DMS114 treated with DMSO at 0.1 percent for 48 hours (cell line): ENCODE results near the gene REPS1.

Experiments used
- DNase-seq: peaks from one replicate; lab custom pipeline; 2025; ENCODE audit not compliant: unreplicated experiment; lab: John Stamatoyannopoulos, UW

The REPS1 gene

DNA sequence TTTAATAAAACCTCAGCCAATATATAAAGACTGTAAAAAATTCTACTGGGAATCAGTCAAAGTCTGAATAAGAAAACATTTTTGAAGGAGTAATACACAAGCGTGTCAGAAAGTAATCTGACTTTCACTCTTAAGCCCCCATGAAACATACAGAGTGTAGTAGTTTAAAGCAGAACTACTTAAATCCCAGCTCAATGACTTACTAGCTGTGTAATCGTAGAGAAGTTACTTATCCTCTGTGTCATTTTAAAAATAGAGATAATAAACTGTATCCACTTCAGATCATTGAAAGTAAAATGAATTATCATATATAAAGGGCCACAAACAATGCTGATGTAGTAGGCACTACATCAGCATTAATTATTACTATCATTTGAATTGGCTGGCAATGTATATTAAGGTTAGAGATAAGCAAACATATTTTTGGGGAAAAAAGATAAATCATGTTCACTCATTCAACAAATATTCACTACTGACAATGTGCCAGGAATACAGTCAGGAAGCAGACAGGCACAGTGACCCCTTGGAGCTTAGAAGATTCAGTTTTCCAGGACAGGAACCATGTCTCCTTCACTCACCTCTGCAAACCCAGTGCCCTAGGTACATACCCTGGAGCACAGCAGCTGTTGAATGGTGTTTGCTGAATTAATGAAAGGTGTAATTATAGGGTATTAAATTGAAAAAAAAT, 14.4 kb downstream of the REPS1 start:
- no peak for DNase-seq

DNA sequence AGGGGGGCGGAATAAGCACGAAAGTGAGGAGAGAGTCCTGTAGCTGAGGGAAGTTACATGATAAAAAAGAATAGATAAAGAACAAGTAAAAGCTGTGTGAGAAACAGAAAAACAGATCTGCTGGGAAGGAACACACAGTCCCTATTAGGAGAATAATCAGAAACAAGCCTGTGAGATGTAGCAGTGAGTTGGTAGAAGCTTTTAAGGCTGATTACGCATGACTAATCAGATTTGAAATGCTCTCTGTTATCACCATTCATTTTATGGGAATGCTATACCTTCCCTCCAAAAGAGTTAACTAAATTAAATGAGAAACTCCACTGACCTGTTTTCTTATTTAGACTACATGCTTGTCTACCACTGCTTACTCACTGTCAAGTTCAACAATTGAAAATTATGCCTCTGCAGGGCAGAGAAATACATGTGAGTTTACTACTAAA, 15.8 kb downstream of the REPS1 start:
- DNase-seq: no peak

DNA sequence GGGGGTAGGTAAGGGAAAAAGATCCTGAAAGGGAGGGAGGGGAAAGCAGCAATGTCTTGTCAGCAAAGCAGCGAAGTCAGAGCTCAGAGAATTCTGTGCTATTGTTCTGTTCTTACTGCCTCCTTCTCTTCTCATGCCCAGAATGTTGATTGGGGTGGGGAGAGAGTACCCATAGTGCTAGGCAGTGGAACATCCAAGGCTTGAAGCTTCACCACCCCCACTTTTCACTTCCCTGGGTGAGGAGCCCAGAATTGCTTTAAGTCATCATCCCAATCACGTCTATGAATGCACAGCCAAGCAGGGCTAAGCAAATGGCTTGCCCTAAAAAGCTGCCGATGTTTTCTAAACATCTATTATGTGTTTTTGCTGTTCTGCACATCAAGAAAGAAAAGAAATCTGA, 16.5 kb downstream of the REPS1 start:
- DNase-seq: no peak

DNA sequence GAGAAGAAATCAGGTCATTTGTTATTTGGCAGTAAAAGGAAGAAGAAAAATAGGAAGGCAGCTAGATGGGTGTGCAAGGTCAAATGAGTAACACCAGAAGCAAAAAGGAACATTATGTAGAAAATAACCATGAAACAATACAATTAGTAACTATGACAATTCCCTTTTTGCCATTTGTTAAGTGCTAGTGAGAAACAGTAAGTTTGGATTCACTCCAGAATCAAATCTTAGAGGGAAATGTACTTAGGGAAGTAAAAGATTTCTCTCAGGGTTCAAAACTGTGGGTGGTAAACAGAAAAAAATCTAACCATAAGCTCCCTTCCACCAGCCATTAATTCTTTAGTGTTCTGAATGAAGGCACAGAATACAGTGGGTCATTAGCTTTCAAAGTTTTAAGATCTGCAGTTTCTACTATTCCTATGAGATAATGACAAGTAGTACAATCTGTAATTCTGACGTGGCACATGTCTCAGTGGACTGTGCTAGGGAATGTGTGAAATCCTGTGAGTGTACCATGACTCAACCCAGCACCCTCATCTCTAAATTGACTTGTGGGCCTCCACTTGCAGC, 17.1 kb downstream of the REPS1 start:
- no peak for DNase-seq

DNA sequence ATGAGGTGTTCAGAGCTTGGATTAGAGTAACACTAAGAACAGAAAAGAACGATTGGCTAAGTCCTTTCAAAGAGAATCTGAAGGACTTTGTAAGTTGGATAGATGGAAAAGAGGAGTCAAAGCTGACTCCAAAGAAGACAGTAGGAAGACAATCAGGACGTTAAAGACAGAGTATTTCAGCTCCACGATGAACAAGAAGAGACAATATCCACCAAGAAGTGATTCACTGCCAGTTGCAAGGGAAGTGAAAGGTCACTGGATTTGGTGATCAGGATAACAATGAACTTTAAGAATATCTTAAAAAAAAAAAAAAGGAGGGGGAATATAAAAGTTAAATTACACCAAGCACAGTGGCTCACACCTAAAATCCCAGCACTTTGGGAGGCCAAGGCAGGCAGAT, 17.9 kb downstream of the REPS1 start:
- no peak for DNase-seq

DNA sequence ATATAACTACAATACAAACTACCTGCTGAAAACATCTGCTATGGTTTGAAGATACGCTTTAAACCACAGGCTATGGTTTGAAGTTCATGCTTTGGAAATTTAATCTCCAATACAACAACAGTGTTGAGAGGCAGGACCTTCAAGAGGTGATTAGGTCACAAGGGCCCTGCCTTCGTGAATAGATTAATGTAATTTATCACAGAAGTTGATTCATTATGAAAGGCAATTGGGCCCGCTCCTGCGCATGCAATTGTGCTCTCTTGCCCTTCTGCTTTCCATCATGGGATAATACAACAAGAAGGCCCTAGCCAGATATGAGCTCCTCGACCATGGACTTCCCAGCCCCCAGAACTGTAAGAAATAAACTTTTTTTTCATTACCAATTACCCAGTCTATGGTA, 21.2 kb downstream of the REPS1 start:
- DNase-seq: no peak

DNA sequence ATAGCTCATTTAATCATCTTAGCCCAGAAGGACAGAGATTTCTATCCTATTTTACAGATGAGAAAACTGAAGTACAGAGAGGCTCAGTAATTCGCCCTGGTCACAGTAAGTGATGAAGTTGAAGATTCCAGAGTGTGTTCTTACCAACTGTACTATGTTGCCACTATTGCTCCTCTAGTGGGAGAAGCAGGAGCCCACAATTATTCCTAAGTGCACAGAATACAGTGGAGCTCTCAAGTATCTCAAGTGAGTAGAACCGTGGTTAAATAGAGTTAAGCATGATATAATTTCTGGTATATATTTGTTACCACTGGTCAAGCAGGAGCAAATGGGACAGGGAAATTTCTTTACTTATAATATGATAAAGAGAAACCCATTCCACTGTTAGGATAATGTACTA, 22.1 kb downstream of the REPS1 start:
- DNase-seq: no peak

DNA sequence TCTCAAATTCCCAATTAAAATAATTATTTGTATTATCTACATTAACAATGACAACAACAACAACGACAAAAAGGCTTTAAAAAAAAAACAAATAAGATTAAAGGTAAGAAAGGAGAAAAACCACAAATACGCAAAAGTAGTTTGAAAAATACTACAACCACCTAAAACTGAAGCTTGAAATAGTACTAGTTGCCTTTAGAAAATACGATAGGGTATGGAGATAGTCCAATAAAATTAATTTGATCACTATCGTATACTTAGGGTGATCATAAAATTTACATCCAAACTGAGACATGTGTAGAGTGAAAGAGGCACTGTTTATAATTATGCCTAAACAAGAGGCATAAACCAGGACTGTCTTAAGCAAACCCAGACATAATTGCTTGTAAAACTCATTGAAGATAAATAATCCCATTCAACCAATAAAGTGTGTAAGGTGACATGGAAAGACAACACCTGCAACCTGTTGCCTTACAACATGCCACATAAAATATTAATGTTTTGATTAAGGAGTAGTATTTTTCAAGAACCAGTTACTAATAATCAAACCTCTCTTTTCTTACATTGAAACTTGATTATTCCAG, 22.7 kb downstream of the REPS1 start:
- DNase-seq: no peak

DNA sequence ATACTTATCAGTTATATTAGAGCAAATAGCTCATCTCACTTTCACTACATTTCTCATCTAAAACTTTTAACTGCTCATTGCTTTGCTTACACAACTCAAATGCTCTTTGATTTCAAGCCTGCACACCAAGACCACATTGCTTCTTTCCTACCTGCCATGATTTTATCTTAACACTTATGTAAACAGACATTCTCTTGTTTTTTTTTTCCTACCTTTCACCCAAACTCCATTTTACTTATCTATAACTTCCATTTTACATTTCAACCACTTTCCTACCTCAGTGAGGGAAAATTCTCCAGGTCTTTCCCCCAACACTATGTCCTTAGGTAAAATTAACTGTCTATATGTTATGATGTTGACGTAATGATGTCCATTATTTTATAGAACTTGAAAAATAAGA, 24.0 kb downstream of the REPS1 start:
- DNase-seq: no peak

DNA sequence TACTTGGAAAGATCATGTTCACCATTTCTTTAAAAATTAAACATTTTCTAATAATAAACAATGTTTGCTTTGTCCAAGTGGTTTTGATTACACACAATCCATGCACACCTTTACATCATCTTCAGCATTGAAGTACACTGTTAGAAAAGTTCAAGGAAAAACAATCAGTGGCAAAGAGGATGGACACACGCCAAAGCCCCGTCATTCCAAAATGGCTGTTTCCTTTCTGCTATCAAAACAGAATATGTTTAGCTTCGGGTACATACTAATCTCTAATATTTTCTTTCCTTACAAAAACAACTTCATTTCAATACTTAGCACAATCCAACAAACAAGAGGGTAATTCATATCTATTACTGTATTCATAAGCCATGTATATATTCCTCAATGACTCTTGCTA, 24.5 kb downstream of the REPS1 start:
- no peak for DNase-seq

DNA sequence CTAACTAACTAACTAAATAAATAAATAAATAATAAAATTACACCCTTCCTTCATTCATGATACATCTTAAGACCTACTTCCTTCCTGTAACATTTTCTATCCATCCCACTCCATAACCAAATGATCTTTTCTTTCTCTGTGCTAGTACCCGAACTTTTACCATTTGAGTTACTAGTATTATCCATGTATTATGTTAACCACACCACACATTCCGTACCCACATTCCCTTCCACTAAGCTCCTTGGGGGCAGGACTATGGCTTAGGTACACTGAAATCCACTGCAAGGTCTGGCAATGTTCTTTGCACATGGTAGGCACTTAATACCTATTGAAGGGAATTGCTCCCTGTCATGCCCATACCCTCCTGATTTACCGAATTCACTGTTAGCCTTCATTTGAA, 24.9 kb downstream of the REPS1 start:
- DNase-seq: no peak

DNA sequence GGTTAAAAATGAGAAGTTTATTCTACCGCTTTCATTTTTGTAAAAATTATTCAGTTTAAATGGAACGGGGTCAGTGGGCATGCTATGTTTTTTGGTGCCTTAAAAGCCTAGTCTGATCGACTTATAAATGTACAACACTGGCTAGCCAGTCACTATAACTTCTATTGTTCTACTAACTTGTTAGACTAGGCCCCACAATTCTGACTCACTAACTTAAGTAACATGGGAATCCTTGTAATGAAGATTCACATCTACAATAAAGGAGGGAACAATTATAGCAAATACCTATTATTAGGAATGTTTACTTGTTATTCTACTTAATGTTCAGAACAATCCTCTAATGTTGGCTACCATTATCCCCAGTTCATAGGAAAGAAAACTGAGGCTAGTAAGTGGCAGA, 28.5 kb downstream of the REPS1 start:
- DNase-seq: no peak

DNA sequence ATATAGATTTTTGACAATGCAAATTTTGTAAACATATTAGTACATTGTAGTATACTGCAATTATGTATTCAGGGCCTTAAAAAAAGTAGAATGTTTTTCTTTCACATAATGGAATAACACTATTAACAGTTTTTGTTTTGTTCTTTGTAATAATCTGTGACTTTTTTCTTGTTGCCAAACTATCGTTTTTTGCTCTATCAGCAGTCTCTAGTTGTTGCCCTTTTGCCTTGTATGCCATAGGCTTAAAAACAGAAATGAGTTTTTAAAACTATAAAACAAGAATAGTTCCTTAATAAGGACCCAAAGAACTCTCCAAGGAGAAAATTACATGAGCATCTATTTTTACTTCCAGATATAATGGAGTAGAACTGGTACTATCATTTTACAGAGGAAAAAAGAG, 29.5 kb downstream of the REPS1 start:
- DNase-seq: no peak

DNA sequence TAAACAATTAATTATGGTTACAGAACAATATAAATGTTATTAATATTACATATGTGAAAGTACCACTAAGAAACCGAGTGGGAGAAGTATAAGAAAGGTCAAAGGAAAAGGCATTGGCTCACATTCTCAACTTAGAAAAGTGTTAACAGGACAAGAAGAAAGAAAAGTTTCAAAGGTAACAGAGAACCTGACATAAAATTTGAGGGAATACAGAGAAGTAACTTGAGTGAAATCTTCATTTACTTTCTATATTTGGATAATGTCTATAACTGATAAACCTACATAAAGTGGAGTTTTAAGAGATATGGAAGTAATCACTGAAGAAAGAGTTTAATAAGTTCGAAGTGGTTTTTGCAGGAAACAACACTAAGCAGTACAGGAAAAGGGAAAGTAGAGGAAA, 30.1 kb downstream of the REPS1 start:
- DNase-seq: no peak

DNA sequence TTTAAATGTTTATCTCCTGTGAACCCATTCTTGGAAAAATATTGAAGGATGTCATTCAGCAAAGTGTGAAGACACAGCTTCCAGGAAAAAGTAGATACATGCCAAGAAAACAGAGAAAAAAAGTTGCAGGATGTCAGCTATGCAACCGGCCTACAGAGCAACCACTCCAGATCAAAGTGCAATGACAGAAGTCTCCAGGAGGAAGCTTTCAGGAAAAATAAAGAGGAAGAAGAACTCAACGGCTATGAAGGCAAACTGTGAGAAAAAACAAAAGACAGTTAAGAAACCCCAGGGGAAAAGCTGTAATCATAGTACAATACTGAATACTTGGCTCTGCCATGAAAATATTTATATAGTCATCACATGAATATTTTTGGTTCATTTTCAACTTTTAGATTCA, 30.6 kb downstream of the REPS1 start:
- DNase-seq: no peak

DNA sequence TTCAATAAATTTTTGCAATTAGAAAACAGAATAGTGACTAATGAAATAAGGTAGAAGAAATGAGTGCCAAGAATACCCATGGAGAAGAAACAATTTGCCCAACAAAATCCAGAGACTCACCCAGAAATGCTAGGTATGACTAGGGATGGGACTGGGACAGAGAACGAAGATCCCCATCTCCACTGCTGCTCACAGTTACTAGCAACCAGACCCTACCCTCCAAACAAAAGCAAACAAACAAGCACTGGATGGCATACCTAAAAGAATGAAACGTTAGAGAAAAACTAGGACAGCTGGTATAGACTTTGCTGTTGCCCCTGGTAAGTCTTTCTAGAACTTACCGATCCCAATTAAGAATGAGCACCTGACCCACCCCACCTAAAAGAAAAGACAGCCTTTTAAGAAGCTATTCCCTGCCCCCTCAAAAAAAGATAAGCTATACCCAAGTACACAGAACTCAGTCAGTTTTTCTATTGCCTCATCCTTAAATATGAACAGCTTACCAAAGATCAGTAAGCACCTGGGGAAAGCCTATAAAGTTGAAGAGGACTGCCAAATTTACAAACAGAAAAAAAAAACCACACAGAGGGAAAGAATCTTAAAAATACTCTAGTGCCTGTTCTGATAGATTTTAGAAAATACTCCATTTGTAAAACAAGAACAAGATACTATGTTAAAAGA, 31.7 kb downstream of the REPS1 start:
- no peak for DNase-seq

DNA sequence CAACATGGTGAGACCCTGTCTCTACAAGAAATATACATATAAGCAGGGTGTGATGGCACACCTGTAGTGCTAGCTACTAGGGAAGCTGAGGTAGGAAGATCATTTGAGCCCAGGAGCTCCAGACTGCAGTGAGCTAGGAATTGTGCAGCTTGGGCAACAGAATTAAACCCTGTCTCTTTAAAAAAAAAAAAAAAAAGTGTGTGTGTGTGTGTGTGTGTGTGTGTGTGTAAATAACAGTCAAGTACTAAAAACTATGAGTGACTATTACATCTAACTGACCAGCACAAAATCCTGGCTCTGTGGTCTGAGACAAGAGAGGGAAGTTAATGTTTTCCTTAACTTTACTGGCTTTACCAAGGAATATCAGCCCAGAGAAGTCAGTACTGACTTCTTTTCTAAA, 32.8 kb downstream of the REPS1 start:
- DNase-seq: no peak

DNA sequence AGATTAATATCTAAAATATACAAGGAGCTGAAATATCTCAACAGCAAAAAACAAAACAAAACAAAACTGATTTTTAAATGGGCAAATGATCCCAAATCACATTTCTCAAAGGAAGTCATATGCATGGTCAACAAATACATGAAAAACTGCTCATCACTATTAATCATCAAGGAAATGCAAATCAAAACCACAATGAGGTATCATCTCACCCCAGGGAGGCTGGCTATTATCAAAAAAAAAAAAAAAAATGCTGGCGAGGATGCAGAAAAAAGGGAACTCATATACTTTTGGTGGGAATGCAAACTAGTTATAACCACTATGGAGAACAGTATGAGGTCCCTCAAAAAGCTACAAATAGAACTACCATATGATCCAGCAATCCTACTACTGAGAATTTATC, 34.6 kb downstream of the REPS1 start:
- DNase-seq: no peak

DNA sequence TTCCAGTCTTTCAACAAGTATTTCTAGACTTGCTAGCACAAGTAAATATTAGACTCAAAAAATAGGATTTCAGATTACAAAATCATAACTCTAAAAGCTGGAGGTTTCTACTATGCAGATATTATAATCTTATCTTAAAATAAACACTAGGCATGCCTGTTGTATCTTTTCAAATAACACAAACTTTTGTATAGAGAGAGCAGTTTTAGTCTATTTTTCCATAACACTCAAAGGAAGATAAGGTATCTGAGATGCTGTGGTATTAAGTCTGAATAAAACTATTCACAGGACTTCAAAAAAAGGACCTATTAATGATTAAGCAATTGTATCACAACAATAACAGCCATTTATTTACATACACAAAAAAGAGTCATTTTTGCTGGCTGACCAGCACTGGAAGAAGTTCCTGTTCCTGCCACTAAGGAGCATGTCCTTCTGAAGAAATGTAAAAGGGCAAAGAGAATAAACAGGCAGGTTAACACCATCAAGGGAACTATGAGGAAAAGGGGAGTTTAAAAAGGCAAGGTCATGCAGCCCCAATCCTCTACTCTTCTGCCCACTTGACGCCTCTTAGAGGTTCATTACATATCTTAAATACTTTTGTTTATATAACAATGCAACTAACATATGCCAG, 39.4 kb downstream of the REPS1 start:
- DNase-seq: no peak

DNA sequence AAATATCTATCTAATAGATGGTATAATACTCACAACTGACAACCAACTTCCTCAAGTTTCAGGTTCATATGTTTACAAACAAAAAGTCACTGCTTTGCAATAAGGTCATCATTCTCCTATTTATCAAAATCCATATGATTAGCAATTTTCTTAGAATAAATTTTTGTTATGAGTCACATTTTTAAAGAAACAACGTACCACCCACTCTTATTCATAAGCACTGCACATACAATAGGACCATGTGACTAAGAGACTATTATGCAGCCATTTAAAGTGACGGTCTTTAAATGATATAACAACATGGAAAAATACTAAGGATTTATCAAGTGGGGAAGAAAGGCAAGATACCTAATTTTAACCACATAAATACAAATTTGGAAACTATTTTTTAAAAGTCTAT, 40.0 kb downstream of the REPS1 start:
- DNase-seq: no peak

DNA sequence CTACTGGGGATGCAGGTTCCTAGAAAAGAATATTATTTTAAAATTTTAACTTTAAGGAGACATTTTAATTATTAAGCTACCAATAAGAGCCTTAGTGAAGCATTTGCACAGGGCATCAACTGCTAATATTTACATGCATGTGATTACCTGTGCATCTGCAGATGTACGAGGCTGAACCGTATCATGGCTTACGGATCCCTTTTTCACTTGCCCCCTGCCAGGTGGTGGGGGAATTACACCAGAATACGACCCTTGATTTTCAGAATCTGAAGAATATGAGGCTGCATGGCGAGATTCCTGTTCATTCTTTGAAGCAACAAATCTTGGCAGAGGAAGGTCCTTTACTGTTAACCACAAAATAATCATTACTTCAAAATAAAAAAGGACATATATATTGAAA, 42.7 kb downstream of the REPS1 start:
- DNase-seq: no peak

DNA sequence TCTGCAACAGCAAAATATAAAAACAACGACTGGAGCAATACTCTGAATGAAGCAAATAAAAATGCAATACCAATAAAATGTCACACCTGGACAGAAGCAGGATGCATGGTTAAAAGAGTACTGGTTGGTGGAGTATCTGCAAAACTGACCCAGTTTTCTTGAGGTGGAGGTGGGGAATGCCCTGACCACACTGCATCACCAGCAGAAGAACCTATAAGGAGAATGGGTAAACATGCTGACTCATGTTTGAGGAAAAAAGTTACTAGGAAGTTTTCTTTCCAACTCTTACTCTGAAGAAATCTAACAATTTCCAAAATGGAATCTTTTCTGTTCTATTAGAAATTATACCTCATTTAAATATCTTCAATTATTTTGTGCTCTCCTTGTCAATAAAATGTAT, 43.6 kb downstream of the REPS1 start:
- no peak for DNase-seq
